GM21515 (cell line): ENCODE results near the gene NOX3.

ENCODE experiments used
- ATAC-seq: cut with Tn5 transposase; IDR thresholded peaks from one replicate; pipeline ENCODE4 v1.9.1; 2021; ENCODE audit not compliant: unreplicated experiment

NOX3 gene

DNA sequence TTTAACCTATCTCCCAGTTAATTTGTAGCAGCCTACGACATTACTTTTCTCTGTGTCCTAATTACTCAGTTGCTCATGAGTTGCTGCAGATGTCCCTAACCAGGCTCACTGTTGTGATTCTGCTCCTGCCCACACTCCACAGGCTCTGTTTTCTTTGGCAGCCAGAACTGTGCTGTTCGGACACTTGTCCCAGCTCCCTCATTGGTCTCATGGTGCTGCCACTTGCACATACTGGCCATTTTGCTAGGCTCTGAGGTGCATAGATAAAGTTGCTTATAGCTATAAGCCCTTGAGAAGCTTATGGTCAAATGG lies 55.0 kb downstream of the NOX3 start:
- no peak for ATAC-seq

GRCh38 chr6:155399745-155400653 lies 55.6 kb downstream of the NOX3 start:
- ATAC-seq: no peak

GRCh38 chr6:155399062-155399744 lies 56.4 kb downstream of the NOX3 start:
- no peak for ATAC-seq

- no peak for ATAC-seq
Observed at GRCh38 chr6:155398701-155399061, 57.0 kb downstream of the NOX3 start.

DNA sequence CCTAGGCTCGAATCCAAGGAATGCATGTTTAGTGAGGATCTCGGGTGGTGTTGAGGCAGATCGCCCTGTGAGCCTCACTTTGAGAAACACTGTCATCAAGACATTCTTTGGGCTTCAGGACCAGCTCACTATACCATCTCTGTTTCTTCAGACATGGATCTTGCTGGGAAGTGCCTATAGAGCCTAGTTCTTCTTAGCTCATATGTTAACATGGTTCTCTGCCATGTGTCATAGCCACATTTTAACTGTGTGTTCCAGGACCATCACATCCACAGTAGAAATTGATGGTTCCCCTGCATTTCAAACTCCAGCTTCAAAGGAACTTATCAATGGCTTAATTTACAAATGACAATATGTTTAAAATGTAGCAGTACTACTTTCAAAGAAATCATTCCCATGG lies 57.4 kb downstream of the NOX3 start:
- no peak for ATAC-seq

DNA sequence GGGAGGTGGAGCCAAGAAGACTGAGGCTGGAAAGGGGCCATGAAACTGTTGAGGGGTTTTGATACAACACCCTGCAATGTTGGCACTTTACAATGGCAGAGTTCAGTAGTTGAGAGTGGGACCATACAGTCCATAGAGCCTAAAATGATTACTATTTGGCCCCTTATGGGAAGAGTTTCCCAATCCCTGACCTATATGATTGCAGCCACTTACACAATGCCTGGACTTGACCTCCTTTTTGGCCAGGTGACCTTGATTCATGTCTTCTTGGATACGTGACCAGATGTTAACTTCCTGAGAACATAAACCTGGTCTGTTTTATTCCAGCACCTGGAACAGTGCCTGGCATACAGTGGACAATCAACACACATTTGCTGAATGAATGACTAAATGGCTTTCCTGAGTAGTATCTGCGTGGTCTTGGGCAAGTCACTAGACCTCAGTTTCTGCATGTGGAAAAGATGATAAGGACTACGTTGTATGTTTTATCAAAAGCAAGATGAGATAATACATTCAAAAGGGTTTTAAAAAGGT lies 58.4 kb downstream of the NOX3 start:
- no peak for ATAC-seq

DNA sequence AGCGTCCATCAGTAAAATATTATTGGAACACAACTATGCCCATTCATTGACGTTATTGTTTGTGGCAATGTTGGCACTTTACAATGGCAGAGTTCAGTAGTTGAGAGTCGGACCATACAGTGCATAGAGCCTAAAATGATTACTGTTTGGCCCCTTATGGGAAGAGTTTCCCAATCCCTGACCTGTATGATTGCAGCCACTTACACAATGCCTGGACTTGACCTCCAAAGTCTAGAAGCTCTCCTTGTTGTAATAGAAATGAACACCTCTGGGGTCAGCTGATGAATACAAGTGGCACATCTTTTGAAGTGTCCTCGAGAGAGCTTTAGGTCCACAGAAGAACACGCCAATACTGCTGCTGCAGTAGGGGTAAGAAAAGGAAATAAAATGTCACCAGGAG lies 59.0 kb downstream of the NOX3 start:
- ATAC-seq: no peak

DNA sequence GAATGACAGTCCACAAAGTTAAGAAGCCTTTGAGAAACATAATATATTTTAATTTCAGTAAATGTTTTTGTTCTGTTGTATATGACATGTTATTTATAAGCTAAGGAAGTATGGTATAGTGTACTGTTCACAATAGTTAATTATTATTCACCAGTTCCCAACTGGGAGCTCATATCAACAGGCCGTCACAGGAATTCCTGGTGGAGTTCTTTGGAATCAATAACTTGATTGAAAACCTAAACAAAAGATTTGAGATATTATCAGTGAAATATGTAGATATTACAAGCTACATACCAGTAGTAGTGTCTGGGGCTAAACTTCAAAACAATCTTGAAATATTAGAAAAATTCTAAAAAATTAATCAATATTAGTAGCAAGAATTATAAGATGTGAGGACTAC lies 60.3 kb downstream of the NOX3 start:
- no peak for ATAC-seq

DNA sequence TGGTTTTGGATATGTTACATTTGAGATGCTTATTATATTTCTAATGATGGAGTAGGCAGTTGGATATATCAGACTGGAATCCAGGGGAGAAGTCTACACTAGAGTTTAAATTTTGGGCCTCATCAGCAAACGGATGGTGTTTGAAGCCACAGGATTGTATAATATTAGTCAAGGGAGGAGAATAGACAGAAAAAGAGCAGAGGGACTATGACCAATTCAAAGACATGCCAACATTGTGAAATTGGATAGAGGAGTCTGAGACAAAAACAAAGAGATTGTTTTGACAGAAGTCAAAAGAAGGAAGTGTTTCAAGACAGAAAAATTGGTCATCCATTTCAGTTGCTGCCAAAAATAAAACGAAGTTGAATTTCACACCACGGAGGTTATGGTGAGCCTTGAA lies 66.5 kb downstream of the NOX3 start:
- no peak for ATAC-seq

GRCh38 chr6:155388591-155388990 lies 67.0 kb downstream of the NOX3 start:
- ATAC-seq: no peak

DNA sequence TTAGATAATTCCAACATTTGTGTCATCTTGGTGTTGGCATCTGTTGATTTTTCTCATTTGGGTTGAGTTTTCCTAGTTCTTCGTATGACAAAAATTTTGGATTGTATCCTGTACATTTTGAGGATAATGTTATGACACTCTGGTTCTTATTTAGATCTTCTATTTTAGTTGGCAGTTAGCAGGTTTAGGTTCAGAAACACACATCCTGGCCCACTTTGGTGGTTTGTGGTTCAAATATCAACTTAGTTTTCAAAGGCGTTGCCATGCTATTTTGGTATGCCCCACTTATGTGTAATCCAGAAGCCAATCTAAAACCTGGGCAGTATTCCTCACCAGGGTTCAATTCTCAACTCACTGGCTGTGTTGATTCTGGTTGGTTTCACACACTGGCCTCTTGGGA lies 68.2 kb downstream of the NOX3 start:
- no peak for ATAC-seq

DNA sequence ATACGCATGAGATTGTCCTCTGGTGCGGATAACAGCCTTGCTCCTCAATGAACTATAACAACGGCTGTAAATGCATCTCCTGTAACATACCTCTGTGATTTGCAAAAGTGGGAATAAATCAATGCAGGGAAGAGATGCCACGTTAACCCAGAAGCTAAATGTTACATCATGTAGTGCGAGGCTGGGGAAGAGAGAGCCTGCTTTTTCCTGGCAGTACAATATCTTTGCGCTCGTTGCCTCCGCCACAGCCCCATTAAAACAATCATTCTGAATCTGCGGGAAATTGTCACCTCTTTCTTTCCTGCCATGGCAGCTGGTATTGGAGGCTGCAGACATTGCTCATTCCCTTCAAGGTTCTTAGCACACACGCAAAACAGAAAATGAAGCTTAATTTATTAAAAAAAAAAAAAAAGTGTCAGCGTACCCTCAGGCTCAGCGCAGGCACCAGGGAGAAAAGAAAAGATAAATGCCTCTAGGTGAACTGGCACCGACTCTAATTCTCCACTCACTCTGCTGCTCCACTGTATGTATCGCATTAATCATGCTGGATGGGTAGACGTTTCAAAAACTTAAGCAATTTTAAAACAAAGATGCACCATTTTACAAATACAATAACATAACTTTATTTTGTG lies 71.2 kb downstream of the NOX3 start:
- ATAC-seq: no peak

DNA sequence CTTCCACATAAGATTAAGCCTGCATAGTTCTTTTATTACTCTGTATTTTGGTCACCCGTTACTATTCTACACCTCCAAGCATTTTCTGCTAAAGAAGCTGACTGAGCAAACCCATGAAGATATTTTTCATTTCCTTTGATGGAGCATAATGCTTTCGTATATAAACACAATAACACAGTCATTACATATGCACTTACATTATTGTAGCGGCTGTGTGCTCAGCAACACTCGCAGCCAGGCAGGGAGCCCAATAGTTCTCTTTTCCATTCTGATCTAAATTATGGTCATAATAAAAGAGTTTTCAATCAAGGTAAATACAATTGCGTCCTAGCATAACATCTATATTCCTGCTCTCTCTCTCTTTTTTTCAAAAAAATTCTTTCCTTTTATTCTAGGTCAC lies 71.7 kb downstream of the NOX3 start:
- ATAC-seq: no peak

DNA sequence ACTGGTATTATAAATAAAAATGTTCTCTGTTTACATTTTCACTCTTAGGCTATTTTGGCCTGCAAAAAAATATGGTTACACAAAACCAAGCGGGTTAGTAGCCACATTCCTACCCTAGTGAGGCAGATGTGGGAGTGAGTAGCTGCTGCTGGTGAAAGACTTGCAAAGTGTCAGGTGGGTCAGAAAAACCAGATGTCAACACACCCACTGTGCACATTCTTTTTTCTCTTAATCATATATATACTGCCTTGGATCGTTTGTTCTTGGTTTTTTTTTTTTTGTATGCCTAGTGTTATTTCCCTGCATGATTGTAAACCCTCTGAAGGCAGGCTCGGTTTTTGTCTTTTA lies 73.3 kb downstream of the NOX3 start:
- no peak for ATAC-seq

DNA sequence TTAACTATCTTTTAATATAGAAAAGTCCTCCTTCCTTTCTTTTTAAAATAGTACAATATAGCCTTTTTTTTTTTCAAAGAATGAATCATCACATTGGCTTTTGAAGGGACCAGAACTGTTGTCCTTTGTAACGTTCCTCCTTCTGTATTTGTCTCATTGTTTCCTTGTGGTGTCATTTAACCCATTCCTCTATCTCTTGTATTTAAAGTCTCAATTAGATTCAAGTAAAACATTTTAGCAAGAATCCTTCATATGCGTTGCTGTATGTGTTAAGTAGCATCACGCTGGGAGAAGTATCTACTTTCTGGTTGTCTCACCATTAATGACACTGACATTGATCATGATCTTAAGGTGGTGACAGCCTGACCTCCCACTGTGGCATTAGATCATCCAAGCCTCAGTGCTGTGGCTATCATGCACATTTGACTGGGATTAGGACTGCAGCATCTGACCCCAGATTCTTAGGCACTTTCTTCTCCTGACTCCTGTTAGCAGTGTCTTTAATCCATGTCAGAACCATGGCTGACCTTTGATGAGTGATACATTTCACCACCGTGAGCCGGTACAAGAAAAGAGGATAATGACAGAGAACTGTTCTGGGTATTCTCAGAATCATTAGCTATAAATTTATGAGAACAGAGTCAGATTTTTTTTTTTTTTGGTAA lies 73.8 kb downstream of the NOX3 start:
- ATAC-seq: no peak

GRCh38 chr6:155380666-155381332 lies 74.8 kb downstream of the NOX3 start:
- no peak for ATAC-seq

DNA sequence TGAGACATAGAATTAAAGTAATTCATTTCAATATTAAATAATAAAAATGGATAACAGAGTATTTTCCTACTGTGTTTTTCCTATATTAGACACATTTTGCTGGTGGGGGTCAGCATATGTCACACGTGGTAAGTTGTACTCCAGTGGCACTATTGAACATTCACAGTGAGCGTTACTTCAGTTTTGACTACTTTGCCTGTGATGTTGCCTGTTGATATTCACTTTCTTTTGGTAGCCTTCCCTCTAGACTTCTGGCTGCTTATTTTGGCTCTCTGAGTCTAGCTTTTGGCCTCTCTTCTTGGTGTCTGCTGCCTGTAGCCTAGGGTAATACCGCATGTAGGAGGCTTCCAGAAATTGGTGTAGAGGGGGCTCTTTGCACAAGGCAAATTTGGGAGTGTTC lies 76.9 kb downstream of the NOX3 start:
- no peak for ATAC-seq

GRCh38 chr6:155378276-155378675 lies 77.4 kb downstream of the NOX3 start:
- ATAC-seq: no peak

DNA sequence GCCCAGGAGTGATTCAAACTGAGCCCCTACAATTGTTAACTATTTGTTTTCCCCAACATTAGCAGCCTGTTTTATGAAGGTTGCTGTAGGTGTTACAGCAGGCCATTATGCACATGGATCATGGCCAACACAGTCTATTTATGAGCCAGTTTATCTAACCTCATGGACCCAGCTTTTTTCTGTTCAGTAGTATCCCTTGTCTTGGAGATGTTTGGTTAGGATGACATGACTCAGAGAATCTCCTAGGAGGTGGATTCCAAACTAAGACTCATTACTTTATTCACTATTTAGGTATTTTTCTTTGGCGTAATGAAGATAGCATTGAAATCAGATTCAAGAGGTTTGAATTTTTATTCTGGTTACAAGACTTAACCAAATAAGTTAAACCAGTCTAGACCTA lies 78.6 kb downstream of the NOX3 start:
- ATAC-seq: no peak

DNA sequence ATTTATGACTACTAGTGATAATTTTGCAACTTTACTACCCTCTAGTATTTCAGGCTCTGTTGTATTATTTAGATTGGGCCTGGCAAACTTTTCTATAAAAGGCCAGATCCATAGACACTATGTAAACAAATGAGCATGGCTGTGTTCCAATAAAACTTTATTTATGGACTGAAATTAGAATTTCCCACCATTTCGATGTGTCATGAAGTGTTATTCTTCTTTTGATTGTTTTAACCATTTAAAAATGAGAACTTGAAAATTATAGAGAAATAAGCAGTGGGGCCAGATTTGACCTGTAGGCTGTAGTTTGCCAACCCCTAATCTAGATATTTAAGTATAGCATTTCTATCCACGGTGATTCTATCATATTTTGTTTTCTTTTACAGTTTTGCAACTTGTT lies 79.8 kb downstream of the NOX3 start:
- no peak for ATAC-seq

- ATAC-seq: no peak
Observed at GRCh38 chr6:155374681-155375080, 81.0 kb downstream of the NOX3 start.
